Esophagus muscularis mucosa (tissue), 3 donors: ENCODE data around the gene CDNF.

ENCODE experiments used
- CTCF ChIP-seq, 3 experiments: fragments of 200-600 bp in 2 of 3; fragments of 450-650 bp in 1 of 3; sonication (generic) in 2 of 3; IDR thresholded peaks; one replicate each; pipeline ENCODE4 v1.5.1; 2017 to 2019; ENCODE audit warnings: antibody characterized with exemption in 3 of 3, mild to moderate bottlenecking in 2 of 3, moderate library complexity in 1 of 3
- POLR2A ChIP-seq: fragments of 450-650 bp; IDR thresholded peaks from one replicate; pipeline ENCODE4 v1.6.1; 2017; ENCODE audit warnings: antibody characterized with exemption, moderate library complexity, mild to moderate bottlenecking, low read depth
- POLR2AphosphoS5 ChIP-seq, 2 donors: sonication (generic); formaldehyde crosslinking; IDR thresholded peaks; one replicate each; pipeline ENCODE4 v1.6.1; 2017; ENCODE audit warnings: antibody characterized with exemption in 2 of 2

- TF ChIP-seq CTCF (IDR thresholded peaks at IDR 0.05) (no peak), POLR2A (no peak), POLR2AphosphoS5 (IDR thresholded peaks at IDR 0.05) (no peak)
Measured at GRCh38 chr10:14879928-14880193, 42.0 kb upstream of the CDNF start.
